Liver (tissue), 9 donors: ENCODE data around the gene CX3CL1. TPM values are rescaled to one million over a fixed set of nuclear protein-coding genes. Genes with fewer than 3 reads are reported as not detected.

ENCODE experiments used
- DNase-seq: peaks from one replicate; pipeline ENCODE4 v3.0.0-alpha.2; 2017; ENCODE audit warnings: low spot score
- H3K27ac ChIP-seq, 2 donors: one replicate each; pipeline ENCODE4 v1.7.0; 2013; ENCODE audit warnings: inconsistent platforms in 2 of 2, low read length in 2 of 2, control low read depth in 1 of 2, low read depth in 1 of 2, mild to moderate bottlenecking in 1 of 2
- H3K27me3 ChIP-seq, 4 donors: one replicate each; pipeline versions ENCODE4 v1.6.1 to v1.7.0; 2013; ENCODE audit warnings: low read length in 3 of 4, inconsistent platforms in 1 of 4, mild to moderate bottlenecking in 1 of 4, moderate library complexity in 1 of 4; ENCODE audit not compliant: control insufficient read depth in 4 of 4, insufficient read depth in 4 of 4
- H3K36me3 ChIP-seq, 4 donors: one replicate each; pipeline versions ENCODE4 v1.6.1 to v1.7.0; 2013; ENCODE audit warnings: low read length in 3 of 4, mild to moderate bottlenecking in 3 of 4, low read depth in 1 of 4, moderate library complexity in 1 of 4; ENCODE audit not compliant: control insufficient read depth in 4 of 4, insufficient read depth in 3 of 4
- H3K4me1 ChIP-seq, 4 donors: one replicate each; pipeline versions ENCODE4 v1.6.1 to v1.7.0; 2013; ENCODE audit warnings: low read length in 3 of 4, mild to moderate bottlenecking in 3 of 4, moderate library complexity in 1 of 4; ENCODE audit not compliant: control insufficient read depth in 4 of 4, insufficient read depth in 4 of 4
- H3K4me3 ChIP-seq, 3 donors: one replicate each; pipeline versions ENCODE4 v1.6.1 to v1.7.0; 2013; ENCODE audit warnings: low read length in 3 of 3, control low read depth in 1 of 3, low read depth in 1 of 3, mild to moderate bottlenecking in 1 of 3
- H3K9ac ChIP-seq, 2 donors: one replicate each; pipeline ENCODE4 v1.7.0; 2013; ENCODE audit warnings: low read length in 2 of 2, mild to moderate bottlenecking in 2 of 2, moderate library complexity in 2 of 2, control low read depth in 1 of 2, low read depth in 1 of 2
- H3K9me3 ChIP-seq, 4 donors: one replicate each; pipeline versions ENCODE4 v1.6.1 to v1.7.0; 2013; ENCODE audit warnings: low read length in 3 of 4; ENCODE audit not compliant: control insufficient read depth in 4 of 4
- EGR1 ChIP-seq, 2 donors: IDR thresholded peaks; 2 replicates each; pipeline ENCODE4 v1.6.1; 2016 to 2018; ENCODE audit warnings: antibody characterized with exemption in 2 of 2, low read depth in 2 of 2
- FOXA1 ChIP-seq: IDR thresholded peaks from 2 replicates; pipeline ENCODE4 v1.6.1; 2016; ENCODE audit warnings: antibody characterized with exemption
- FOXA2 ChIP-seq: IDR thresholded peaks from 2 replicates; pipeline ENCODE4 v1.6.1; 2016; ENCODE audit warnings: antibody characterized with exemption
- GABPA ChIP-seq, 2 donors: IDR thresholded peaks in 1 of 2; conservative IDR thresholded peaks in 1 of 2; 2 replicates each; pipeline ENCODE4 v1.6.1; 2016; ENCODE audit warnings: antibody characterized with exemption in 2 of 2, mild to moderate bottlenecking in 1 of 2, moderate library complexity in 1 of 2
- HNF4A ChIP-seq, 2 donors: conservative IDR thresholded peaks; 2 replicates each; pipeline ENCODE4 v1.6.1; 2016; ENCODE audit warnings: antibody characterized with exemption in 2 of 2, mild to moderate bottlenecking in 2 of 2
- HNF4G ChIP-seq: IDR thresholded peaks from 2 replicates; pipeline ENCODE4 v1.6.1; 2016; ENCODE audit warnings: antibody characterized with exemption
- NR2F2 ChIP-seq: IDR thresholded peaks from 2 replicates; pipeline ENCODE4 v1.6.1; 2016; ENCODE audit warnings: antibody characterized with exemption
- RAD21 ChIP-seq, 2 donors: IDR thresholded peaks; 2 replicates each; pipeline ENCODE4 v1.6.1; 2016; ENCODE audit warnings: antibody characterized with exemption in 2 of 2, mild to moderate bottlenecking in 2 of 2
- SP1 ChIP-seq: IDR thresholded peaks from 2 replicates; pipeline ENCODE4 v1.6.1; 2018; ENCODE audit warnings: antibody characterized with exemption, mild to moderate bottlenecking
- TAF1 ChIP-seq: conservative IDR thresholded peaks from 2 replicates; pipeline ENCODE4 v1.6.1; 2016; ENCODE audit warnings: antibody characterized with exemption, mild to moderate bottlenecking
- YY1 ChIP-seq: IDR thresholded peaks from 2 replicates; pipeline ENCODE4 v1.6.1; 2016; ENCODE audit warnings: antibody characterized with exemption, mild to moderate bottlenecking
- WGBS: extraction: QIAGEN DNeasy Blood & Tissue Kit; methylation state at CpG from one replicate; pipeline ENCODE4 v1.1.7; 2013; 5-methylcytosine and 5-hydroxymethylcytosine counted together
- polyA plus RNA-seq, 2 donors: library from polyadenylated mRNA; stranded (reverse) in 1 of 2; unstranded in 1 of 2; fragments of 200-250 nt in 1 of 2; fragments of >200 nt in 1 of 2; fragmentation: Nextera tagmentation in 1 of 2; extraction: Ambion mirVana in 1 of 2; gene quantifications; one replicate each; pipeline versions ENCODE4 v1.2.1 to v1.2.3, GENCODE V29; 2013 to 2015
- total RNA-seq, 2 donors: library from RNA; depleted of rRNA; stranded (reverse); fragments of >200 nt; gene quantifications; one replicate each; pipeline ENCODE4 v1.2.3, GENCODE V29; 2014
- TF ChIP-seq, protein P1 (sequence below): IDR thresholded peaks from 2 replicates; pipeline ENCODE4 v1.6.1; 2016; ENCODE audit warnings: antibody characterized with exemption
- TF ChIP-seq, protein P2 (sequence below): IDR thresholded peaks from 2 replicates; pipeline ENCODE4 v1.6.1; 2016; ENCODE audit warnings: antibody characterized with exemption
- TF ChIP-seq, protein P3 (sequence below): IDR thresholded peaks from 2 replicates; pipeline ENCODE4 v1.6.1; 2016; ENCODE audit warnings: antibody characterized with exemption, mild to moderate bottlenecking
- TF ChIP-seq, protein P4 (sequence below): IDR thresholded peaks from 2 replicates; pipeline ENCODE4 v1.6.1; 2016; ENCODE audit warnings: antibody characterized with exemption
- donor health status: healthy.
- donor health status: healthy.
- donor health status: healthy.
- donor health status: healthy.
- donor health status: healthy.

The CX3CL1 gene
- total and polyA plus RNA-seq, 4 donors = 2.5 to 5.9 (median 5.1) TPM

DNA sequence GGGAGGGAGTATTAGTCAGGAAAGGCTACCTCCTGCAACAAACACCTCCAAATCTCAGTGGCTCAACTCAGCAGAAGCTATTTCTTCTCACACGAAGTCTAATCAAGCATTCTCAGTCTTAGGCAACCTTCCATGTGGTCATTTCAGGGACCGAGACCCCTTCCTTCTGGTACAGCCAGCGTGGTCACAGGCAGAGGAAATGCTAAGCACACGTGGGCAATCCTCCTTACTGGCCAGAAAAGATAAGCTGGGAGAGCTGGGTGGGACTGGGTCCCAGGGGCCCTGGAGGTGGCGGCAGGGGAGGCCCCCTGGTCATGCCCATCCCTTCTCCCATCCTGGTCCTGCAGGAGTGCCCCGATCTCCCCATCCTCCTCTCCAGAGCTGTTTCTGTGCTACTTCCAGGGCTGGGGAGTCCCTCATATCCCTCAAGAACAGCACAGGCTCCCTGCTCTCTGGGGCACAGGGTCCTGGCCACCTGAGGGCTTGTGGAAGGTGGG lies 5.7 kb upstream of the CX3CL1 start:
- Histone ChIP-seq H3K4me3 (no peak overlapping the region), H3K27ac (peak overlapping the region in 1 of 2 donors; percentile 18), H3K36me3 (no peaks in the 10 kb centered on the region), H3K9me3 (no peaks in the 10 kb centered on the region), H3K4me1 (peaks cover 0 to 23% (median 20%) of the 10 kb centered on the region in 4 donors), H3K27me3 (no peaks in the 10 kb centered on the region), H3K9ac (no peak overlapping the region)
- 72% methylated on average over 6 of the region's 6 CpGs for WGBS
- no peak for DNase-seq
- TF ChIP-seq FOXA1 (no peak), GABPA (IDR thresholded peaks at IDR 0.05 in 1 of 2, conservative IDR thresholded peaks at IDR 0.05 in 1 of 2) (no peak), RAD21 (IDR thresholded peaks at IDR 0.05) (no peak), NR2F2 (no peak), HNF4A (conservative IDR thresholded peaks at IDR 0.05) (no peak), SP1 (no peak), FOXA2 (no peak)
- TF ChIP-seq, protein P1, sequence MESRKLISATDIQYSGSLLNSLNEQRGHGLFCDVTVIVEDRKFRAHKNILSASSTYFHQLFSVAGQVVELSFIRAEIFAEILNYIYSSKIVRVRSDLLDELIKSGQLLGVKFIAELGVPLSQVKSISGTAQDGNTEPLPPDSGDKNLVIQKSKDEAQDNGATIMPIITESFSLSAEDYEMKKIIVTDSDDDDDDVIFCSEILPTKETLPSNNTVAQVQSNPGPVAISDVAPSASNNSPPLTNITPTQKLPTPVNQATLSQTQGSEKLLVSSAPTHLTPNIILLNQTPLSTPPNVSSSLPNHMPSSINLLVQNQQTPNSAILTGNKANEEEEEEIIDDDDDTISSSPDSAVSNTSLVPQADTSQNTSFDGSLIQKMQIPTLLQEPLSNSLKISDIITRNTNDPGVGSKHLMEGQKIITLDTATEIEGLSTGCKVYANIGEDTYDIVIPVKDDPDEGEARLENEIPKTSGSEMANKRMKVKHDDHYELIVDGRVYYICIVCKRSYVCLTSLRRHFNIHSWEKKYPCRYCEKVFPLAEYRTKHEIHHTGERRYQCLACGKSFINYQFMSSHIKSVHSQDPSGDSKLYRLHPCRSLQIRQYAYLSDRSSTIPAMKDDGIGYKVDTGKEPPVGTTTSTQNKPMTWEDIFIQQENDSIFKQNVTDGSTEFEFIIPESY = no peak
- TF ChIP-seq, protein P2, sequence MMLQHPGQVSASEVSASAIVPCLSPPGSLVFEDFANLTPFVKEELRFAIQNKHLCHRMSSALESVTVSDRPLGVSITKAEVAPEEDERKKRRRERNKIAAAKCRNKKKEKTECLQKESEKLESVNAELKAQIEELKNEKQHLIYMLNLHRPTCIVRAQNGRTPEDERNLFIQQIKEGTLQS = no peak
- TF ChIP-seq, protein P3, sequence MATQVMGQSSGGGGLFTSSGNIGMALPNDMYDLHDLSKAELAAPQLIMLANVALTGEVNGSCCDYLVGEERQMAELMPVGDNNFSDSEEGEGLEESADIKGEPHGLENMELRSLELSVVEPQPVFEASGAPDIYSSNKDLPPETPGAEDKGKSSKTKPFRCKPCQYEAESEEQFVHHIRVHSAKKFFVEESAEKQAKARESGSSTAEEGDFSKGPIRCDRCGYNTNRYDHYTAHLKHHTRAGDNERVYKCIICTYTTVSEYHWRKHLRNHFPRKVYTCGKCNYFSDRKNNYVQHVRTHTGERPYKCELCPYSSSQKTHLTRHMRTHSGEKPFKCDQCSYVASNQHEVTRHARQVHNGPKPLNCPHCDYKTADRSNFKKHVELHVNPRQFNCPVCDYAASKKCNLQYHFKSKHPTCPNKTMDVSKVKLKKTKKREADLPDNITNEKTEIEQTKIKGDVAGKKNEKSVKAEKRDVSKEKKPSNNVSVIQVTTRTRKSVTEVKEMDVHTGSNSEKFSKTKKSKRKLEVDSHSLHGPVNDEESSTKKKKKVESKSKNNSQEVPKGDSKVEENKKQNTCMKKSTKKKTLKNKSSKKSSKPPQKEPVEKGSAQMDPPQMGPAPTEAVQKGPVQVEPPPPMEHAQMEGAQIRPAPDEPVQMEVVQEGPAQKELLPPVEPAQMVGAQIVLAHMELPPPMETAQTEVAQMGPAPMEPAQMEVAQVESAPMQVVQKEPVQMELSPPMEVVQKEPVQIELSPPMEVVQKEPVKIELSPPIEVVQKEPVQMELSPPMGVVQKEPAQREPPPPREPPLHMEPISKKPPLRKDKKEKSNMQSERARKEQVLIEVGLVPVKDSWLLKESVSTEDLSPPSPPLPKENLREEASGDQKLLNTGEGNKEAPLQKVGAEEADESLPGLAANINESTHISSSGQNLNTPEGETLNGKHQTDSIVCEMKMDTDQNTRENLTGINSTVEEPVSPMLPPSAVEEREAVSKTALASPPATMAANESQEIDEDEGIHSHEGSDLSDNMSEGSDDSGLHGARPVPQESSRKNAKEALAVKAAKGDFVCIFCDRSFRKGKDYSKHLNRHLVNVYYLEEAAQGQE = no peak

DNA sequence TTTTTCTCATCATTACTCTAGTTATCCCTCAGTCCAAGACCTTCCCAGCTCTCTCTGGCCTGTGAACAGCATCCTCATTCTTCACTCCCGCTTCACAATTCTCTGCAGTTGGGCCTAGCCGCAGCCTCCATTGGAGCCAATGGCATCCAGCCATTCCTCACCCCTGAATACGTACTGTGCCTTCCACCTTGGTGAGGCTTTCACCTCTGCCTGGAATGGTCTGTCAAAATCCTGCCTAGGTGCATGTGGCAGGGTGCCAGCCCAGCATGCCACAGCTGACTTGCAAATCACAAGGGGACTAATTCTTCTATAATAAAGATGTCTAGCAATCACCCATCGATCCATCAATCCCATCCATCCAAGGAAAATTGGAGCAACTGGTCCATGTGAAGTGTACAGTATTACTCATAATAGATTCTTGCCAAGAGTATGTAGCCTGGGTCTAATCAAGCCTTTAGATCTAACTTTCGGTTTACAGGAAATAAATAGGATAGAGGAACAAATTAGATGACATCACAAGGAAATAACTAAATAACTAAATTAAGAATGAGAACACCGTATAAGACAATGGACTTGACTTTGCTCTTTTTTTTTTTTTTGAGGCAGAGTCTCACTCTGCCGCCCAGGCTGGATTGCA lies 5.1 kb upstream of the CX3CL1 start:
- Histone ChIP-seq H3K27me3 (no peaks in the 10 kb centered on the region), H3K4me3 (no peak overlapping the region), H3K9ac (no peak overlapping the region), H3K36me3 (no peaks in the 10 kb centered on the region), H3K27ac (peak overlapping the region; percentile 11 to 59), H3K9me3 (no peaks in the 10 kb centered on the region), H3K4me1 (peaks cover 4 to 25% (median 21%) of the 10 kb centered on the region in 4 donors)
- WGBS = 75% methylated on average over 7 of the region's 7 CpGs
- no peak for DNase-seq
- TF ChIP-seq GABPA (IDR thresholded peaks at IDR 0.05 in 1 of 2, conservative IDR thresholded peaks at IDR 0.05 in 1 of 2) (no peak), HNF4A (conservative IDR thresholded peaks at IDR 0.05) (no peak), SP1 (no peak), EGR1 (IDR thresholded peaks at IDR 0.05; ENCODE audit: low read depth in 2 of 2) (no peak), YY1 (no peak), TAF1 (no peak), FOXA1 (no peak), HNF4G (no peak)
- TF ChIP-seq, protein P4, sequence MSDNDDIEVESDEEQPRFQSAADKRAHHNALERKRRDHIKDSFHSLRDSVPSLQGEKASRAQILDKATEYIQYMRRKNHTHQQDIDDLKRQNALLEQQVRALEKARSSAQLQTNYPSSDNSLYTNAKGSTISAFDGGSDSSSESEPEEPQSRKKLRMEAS = no peak
- TF ChIP-seq, protein P2 = no peak
- TF ChIP-seq, protein P3 = no peak
- TF ChIP-seq, protein P1 = no peak
